Lower leg skin (tissue), 3 donors: ENCODE measurements around the gene AP1M1.

Source experiments
- POLR2A ChIP-seq, 2 donors: fragments of 450-650 bp; IDR thresholded peaks; one replicate each; pipeline ENCODE4 v1.6.1; 2016 to 2017; ENCODE audit warnings: antibody characterized with exemption in 2 of 2, mild to moderate bottlenecking in 1 of 2, moderate library complexity in 1 of 2
- TF ChIP-seq, protein P1 (sequence below), 3 donors: fragments of 450-650 bp; IDR thresholded peaks; one replicate each; pipeline ENCODE4 v1.5.1; 2016; ENCODE audit warnings: antibody characterized with exemption in 3 of 3, mild to moderate bottlenecking in 3 of 3, moderate library complexity in 2 of 3

DNA sequence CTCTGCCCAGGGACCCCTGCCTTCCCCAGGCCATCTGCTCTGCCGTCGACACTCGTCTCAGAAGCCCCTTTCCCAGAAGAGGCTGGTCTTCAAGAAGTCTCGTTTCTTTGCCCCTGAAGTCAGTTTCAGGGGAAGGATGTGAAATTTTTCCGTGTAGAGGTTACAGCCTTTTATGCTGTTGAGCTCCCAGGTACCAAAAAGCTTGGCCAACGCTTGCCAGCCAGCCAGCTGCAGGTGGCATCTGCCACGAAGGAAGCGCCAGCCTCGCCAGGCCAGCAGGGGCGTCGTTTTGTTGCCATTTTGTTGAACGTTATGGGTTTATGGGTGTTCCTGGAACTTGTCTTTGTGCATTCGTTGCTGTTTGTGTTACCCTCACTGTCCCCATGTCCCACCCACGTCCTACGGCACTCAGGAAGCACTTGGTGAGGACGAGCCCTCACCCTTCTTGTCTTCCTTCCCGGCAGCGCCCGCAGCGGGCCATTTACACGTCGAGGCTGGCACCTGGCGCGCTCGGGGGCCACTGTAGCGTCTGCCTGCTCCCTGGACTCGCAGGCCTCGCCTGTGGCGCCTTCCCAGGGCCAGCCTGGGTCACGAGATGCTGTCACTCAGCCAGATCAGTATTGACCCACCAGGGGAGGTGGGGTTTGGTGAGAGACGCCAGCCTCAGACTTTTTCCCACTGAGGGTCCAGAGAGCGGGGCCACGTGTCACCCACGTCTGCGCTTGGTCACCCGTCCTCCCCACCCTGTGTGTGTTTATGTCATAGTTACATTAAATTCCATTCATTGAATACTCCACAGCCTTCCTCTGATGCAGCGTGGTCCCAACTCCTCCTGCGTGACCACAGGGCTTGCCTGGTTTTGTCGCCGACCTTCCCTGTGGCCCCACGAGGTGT, 37.1 kb downstream of the AP1M1 start:
- TF ChIP-seq, protein P1, sequence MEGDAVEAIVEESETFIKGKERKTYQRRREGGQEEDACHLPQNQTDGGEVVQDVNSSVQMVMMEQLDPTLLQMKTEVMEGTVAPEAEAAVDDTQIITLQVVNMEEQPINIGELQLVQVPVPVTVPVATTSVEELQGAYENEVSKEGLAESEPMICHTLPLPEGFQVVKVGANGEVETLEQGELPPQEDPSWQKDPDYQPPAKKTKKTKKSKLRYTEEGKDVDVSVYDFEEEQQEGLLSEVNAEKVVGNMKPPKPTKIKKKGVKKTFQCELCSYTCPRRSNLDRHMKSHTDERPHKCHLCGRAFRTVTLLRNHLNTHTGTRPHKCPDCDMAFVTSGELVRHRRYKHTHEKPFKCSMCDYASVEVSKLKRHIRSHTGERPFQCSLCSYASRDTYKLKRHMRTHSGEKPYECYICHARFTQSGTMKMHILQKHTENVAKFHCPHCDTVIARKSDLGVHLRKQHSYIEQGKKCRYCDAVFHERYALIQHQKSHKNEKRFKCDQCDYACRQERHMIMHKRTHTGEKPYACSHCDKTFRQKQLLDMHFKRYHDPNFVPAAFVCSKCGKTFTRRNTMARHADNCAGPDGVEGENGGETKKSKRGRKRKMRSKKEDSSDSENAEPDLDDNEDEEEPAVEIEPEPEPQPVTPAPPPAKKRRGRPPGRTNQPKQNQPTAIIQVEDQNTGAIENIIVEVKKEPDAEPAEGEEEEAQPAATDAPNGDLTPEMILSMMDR (IDR thresholded peaks at IDR 0.05) = no peak
- TF ChIP-seq POLR2A (IDR thresholded peaks at IDR 0.05) = no peak
